Iris pigment epithelial cell (primary cell): Measurements from ENCODE around the gene POLN.
A peak's percentile ranks its signal among the peaks of the same experiment; 100 is the strongest.
"Not testable (repeated sequence)": the region's sequence is repeated elsewhere in the genome, so short reads cannot be mapped to it uniquely, and the experiment has no call there.

Experiments
- DNase-seq: peaks from one replicate; pipeline ENCODE4 v3.0.0-alpha.2; 2011; ENCODE audit warnings: low read depth

Gene POLN

DNA sequence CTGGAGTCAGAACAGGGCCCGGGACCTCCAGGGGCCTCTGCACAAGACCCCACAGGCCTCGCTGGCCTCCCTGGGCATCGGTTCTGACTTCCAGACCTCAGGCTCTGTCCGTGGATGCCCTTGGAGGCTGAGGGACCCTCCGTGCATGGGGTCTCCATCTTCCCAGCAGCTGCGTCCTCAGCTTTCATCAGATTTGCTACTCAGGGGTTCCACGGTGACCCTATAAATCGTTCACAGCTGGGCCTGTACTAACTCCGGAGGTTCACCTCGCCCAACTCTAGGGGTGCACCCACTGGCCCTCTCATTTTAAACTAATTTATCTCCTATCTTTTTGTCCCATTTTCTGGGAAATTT is 33.1 kb upstream of the POLN start:
- DNase-seq, result not testable (repeated sequence)

DNA sequence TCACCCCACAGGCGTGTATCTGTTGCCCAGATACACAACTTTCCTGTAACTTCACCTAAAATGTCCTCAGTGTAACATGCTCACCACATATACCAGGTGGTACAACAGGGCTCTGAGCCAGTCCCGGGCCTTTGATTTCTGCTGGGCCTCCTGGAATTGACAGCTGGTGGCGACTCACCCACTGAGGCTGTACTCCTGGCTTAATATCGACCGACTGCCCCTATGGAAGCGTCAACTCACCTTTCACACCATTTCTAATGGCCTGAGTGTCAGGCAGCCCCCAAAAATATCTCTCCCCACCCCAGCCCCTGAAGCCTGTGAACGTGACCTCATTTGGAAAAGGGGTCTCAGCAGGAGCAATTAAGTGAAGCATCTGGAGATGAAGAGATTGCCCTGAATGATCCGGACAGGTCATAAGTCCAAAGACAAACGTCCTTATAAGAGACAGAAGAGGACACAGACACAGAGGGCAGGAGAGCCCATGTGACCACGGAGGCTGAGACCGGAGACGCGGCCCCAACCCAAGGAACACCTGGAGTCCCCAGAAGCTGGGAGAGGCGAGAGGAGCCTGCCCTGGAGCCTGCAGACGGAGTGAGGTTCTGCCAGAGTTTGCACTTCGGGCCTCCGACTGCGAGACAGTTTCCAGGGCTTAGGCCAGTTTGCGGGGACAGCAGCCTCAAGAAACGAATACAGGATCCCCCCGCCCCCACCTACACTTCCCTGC is 32.6 kb upstream of the POLN start:
- no peak for DNase-seq

DNA sequence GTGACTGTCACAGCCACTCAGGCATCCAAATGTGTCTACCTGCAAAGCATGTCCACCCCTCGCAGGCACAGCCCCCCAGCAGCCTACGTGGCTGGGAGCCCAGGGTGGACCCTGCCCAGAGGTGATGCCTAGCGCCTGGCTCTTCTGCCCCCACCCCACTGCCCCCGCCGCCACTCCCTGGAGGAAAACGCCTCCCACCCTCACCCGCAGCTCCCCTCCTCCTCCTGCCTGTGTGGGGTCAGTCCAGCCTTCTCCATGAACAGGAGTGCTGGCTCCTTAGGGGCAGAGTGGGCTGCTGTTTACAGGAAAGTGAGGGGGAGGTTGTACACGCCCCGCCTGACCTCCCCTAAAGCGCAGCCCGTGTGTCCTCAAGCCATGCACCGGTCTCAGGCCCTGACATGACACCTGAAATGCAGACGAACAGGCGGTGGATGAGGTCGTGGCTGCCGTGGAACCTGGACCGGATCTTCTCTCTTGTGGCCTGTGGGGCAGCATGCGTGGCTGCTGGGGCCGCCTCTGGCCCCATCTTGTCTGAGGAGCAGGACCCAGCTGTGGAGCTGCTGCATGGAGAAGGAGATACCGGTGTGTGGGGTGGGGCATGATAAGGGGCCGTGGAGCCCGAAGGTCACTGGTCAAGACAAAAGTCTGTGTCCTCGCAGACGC is 31.9 kb upstream of the POLN start:
- no peak for DNase-seq

DNA sequence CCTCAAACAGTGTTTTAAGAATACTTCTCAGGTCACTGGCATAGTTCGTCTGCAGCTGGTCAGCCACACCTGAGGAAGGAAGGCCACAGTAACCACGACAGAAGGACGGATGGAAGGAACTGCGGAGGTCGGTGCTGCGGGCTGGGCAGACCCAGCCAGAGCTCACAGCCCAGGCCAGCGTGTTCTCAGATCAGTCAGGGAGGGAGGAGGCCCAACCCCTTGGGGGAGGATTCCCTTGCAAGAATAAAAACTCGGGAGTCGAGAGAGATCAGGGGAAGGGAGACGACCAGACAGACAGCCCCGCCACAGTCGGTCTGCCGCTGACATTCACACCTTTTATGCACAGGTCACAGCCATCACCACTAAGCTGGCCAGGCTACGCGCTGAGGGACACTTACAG is 31.3 kb upstream of the POLN start:
- DNase-seq, result no peak

DNA sequence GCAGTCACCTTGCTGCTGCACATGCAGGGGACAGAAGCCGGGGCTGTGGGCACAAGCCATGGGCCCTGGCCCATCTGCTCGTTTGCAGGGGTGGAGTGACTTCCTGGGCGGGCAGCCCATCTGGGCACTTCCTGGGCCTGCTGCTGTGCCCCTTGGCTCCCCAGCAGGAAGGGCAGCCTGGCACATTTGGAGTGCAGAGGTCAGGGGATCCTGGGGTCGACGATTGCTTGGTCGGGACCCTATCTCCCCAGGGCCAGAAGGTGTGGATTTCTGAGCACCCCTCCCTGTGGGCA is 30.9 kb upstream of the POLN start:
- DNase-seq, result no peak

DNA sequence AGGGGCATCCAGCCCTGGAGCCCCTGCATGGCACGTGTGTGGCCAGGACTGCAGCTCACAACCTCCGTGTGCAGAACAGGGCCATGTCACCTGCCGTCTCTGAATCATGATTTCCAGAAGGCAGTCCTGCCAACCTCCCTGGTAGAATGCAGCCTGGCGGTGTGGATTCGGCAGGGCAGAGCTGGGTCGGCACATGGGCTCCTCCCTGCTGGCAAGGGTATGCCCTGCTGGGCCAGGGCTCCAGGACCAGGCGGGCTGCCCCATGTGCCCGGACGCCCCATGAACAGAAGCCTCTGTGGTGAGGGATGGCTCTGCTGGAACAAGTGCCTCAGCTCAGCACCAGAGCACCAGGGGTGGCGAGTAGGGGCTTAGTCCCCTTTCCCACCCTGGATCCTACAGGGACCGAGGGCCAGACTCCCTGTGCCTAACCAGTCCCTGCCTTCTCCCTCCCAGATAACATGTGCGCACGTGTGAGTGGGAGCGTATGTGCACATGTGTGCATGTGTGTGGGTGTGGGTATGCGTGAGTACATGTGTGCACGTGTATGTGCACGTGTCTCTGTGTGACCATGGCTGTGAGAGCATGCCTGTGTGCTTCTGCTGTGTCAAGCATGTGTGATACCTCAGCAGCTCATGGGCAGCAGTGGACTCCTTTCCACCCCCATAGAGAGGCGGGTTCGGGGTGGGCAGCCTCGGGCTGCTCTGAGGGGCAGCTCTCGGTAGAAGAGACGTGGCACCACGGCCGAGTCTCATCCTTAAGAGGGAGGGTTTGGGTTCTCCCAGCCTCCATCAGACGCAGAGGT is 30.3 kb upstream of the POLN start:
- DNase-seq, result no peak

DNA sequence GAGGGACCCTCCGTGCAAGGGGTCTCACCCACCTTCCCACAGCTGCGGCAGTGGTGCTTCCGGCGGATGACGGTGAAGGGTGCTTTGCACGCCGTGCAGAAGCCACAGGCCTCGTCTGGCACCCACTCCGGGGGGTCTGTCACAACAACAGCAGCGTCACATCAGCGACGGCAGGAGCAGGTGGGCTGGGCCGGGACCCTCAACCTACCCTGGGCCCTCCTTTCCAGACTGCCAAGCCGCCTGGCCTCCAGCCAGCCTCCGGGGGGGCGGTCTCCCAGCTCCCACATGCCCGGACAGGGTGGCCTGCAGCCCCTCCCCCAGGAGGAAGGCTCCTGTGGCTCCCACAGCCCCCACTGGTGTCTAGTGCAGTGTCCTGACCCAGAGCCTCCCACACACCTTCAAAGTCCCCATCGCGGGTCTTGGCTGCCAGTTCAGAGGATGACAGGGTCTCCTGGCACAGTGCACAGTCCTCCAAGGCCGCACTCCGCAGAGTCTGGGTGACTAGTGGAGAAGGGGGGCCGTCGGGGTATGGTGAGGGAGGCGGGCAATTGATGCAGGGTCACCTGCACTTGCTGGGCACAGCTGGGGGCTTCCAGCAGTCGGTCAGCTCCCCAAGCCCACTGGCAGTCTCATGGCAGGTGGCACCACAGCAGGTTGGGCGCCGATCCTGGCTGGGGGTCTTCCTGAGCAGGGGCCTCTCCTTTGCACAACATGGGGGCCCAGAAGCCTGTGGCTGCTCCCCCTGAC is 29.5 kb upstream of the POLN start:
- DNase-seq, result no peak

DNA sequence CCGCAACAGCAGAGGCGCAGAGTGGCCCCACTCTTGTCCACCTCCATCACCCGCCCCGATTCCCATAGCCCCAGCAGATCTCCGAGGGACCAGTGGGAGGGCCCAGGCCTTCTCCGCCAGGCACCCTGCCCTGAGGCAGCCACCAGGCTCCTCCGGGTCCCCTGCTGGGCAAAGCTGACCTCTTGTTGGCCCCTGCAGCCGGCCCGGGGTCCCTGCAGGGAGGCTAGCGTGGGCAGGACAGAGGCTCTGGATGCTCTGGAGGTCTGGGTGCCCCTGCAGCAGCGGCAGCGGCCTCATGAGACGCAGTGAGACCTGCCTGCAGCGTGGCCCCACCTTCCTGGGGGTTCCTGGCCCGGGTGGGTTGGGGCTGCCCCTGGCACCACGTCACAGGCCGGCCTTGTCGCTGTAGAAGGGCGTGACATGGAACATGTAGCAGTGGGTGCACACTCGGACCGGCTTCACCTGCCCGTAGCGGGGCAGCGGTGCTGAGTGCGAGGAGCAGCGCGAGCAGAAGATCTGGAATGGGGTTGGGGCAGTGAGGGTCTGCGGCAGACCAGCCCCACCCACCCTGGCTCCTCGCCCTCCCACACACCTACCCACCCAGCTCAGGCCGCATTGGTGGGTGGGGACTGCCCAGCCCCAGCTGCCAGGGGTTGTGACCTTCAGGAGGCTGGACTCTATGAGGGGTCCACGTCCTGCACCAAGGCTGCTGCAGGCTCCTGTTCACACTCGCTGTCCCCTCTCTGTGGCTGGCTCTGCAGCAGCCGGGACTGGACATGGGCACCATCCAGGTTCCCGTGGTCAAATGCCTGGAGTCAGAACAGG is 28.6 kb upstream of the POLN start:
- DNase-seq, result no peak

DNA sequence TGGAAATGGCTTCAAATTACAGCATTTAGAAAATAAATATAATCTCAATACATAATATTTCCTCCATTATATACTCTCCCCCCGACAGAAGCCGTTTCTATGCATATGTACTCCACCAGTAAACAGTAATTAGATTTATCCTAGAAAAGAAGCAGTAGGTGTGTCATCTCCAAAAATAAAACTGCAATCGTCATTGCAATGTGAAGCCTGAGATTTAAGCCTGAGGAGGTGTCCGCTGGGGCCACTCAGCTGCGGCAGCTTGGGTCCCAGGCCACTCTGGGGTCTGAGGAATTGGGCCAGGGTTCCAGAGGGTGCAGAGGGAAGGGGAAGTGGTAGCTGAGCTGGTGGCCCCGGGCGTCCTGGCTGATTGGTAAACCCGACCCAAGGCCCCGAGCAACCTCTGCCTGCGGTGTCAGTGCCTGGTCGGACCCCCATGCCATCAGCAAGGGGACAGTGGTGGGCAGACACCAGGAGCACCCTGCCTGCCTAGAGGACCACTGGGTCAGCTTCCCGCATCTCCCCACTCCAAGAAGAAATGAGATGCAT is 27.8 kb upstream of the POLN start:
- DNase-seq, result no peak

DNA sequence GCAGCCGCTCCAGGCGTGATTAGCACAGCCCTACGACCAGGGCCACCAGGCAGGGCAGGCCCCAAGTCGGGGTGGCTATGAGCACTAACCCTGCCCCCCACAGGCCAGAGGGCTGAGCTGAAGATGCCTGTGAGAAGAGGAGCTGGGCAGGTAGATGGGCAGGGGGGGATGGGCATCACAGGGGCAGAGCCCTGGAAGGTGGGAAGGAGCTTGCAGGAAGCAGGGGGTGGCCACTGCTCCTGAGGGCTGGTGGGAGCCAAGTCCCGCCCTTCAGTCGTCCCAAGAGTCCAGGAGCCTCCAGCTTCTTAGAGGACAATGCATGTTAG is 27.2 kb upstream of the POLN start:
- no peak for DNase-seq

DNA sequence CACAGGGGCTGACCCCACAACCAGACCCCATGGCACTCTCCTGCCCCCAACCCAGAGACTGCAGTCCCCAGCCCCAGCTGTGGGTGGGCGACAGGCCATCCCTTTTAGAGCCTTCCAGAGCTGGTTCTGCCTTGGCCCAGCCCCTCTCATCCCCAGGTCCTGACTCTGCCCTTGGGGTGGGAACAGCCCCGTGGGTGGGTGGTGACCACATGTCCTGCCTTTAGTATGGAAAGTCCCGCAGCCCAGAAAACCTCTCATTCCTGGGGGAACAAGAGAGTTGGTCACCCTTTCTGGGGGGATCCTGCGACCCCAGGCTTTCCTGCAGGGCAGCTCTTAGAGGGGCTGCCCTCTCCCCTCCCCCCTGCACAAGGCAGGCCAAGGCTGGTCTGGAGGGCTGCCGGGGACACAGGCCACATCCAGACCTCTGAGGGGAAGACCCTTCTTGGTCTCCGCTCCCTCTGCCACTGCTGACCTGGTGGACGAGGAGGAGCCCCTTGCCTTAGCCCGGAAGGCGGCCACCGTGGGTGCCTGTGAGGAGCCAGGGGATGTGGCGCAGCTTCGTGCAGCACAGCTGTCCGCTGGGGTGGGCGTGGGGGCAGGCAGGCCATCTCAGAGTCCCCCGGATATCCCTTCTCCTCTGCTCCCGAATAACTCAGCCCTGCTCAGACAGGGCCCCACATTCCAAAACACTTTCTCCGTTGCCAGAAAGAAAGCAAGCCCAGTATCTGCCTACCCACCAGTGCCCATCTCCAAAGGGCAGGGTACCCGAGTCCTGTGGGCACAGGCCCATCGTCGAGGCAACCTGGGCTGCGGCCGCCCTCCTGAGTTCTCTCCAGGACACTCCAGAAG is 26.7 kb upstream of the POLN start:
- no peak for DNase-seq

DNA sequence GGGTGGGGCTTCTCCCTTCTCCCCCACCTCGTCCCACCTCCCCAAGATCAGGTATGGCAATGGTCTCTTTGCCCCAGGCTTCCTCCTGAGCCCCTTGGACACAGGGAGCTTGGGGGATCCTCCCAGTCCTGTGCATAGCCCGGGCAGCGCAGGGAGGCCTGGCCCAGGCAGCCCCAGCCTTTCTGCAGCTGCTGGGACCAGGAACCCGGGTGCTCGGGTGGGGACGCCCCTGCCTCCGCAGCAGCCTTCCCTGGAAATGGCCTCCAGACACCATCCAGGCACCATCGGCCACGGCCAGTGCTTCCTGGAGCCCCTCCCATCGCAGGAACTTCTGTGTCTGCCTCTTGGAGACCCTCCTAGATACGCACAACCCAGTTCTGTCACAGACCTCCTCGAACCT is 25.9 kb upstream of the POLN start:
- DNase-seq, result no peak

DNA sequence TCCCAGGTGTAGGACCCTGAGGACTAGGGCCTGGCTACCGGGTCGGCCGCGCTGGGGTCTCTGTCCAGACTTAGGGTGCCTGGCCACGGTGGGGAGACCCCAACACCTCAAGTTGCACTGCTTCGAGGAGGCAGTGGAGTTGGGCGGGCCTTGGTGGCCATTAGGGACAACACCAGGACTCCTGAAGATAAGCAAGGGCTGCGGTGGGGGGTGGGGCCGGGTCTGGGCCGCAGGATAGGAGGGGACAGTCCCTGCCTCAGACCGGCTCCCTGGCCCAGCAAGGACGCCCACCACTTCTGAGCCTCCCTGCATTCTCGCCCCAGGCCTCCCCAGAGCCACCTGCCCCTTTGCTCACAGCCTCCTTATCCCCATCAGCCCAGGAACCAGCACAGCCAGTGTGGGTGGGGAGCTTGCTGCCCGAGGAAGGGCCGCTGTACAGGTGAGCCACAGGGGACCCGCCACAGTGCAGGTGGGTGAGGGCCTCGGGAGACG is 25.4 kb upstream of the POLN start:
- DNase-seq, result no peak

DNA sequence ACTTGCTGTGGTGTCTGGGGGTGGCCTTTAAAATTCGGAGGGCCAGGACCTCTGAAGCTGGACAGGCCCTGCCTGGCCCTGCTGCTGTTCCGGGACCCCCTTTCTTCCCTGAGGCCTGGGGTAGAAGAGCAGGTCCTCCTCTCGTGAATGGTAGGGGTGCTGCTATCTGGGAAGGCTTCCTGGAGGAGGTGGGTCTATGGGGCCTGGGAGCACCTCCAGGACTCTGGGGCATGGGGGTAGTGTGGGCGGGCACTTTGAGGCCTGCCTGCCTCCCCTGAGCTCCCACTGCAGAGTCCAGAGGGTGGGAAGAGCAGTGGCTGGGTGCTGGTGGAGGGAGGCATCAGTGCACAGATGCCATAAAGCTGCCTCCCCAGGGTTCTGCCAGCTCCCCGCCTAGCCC is 24.9 kb upstream of the POLN start:
- DNase-seq, result no peak

DNA sequence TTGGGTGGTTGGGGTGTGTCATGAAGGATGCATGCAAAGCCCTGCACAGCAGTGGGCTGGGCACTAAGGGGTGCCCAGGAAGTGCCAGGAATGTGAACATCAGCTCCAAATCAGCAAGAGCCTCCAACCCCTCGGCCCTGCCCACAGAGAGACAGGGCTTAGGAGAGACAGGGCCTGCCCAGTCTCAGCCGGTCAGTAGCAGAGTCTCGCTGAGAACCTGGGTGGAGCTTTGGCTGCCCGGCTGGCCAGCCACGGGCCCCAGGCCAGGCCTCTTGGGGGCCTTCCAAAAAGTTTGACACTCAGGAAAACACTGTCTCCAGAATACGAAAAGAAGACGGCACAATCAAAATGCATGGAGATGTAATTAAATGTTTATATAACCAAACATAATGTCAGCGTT is 24.3 kb upstream of the POLN start:
- DNase-seq, result peak; percentile 19

DNA sequence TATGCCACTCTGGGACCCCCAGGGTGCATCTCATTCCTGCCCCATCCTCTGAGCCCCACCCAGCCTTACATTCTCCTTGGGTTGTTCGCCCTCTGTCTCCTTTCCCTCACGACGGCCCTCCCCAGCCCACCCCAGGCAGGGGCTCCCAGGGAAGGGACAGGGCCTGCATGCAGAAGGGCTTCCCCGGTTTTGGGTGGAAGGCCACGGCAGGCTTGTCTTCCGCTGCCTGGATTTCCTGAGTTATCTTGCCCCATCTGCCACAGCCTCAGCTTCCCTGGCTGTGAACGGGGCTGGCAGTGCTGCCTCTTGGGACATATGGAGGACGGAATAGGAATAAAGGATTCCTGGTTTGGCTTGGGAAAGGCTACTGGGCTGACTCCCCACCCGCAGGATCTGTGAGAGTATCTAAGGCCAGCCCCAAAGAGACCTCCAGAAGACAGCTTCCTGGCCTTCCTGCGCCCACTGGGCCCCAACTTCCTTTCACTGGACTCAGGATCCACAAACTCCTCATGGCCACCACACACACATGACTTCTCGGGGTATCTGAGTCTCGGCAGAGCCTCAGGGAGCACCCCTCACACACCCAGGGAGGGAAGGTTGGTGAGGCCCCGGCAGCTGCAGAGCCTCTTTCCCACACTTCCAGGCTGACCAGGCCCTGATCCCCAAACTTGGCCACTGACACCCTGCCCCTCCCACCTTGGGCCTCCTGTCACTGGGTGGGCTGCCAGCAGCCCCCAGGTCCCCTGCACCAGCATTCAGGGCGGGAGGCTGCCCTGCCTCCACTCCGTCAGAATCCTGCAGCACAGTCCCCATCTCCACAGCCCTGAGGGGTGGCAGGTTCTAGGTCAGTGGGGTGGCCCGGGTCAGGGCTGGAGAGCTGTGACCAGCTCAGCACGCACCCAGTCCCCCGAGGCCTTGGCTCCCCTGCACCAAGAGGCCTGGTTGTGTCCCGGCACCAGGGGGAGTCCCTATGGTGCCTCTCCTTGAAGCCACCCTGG is 23.5 kb upstream of the POLN start:
- no peak for DNase-seq

DNA sequence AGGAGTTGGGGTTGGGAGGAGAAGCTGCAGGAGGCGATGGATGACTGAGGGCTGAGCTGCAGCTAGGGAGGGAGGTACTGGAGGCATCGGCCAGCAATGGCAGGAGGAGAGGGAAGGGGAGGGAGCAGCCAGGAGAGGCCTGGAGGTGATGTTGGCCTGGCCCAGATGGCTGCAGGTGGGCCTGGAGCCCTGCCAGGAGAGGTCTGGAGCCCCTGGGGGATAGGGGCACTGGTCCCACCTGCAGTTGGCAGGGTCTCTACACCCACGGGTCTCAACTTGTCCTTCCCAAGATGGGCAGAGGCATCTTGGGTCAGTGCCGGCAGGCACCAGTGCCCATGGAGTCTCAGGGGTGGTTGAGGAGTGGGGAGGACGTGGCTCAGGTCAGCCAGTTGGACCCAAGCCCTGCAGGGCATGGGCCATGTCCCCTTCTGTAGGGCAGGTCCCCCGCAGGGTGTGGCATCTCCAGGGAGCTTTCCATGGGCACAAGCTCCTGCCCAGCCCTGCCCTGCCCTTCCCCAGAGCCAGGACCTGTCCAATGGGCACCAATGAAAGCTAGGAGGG is 22.6 kb upstream of the POLN start:
- no peak for DNase-seq

DNA sequence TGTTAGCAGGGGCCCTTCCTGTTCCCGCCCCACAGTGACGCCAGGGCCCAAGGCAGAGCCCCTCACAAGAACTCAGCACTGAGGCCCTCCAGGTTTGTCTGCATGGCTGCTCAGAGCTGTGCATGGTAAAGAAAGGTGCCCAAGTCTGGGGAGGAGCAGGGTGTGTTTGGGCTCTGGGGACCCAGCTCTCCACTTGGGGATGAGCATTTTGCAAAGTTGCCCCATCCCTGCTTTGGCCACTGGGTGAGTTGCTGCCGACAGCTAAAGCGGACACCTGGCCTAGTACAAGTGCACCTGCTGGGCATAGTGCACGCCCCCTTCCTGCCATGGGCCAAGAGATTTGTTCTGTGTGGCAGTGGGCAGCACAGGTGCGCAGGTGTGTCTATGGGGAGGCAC is 22.0 kb upstream of the POLN start:
- no peak for DNase-seq

DNA sequence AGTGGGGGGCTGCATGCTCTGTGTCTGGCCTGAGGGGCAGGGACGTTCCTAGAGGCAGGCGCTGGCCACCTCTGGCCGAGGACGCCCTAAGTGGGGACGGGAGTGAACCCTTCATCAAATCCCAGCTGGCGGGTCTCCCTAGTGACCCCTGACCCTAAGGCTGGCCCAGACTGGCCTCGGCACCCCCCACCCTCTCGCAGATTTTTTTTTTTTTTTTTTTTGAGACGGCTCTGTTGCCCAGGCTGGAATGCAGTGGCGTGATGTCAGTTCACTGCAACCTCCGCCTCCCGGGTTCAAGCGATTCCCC is 21.0 kb upstream of the POLN start:
- DNase-seq, result no peak
